GM19238 (cell line): ENCODE results near the gene TEKT5.

Source experiments
- DNase-seq: peaks from one replicate; pipeline ENCODE4 v3.0.0; 2011; ENCODE audit warnings: low spot score; ENCODE audit not compliant: insufficient read length

The TEKT5 gene

GRCh38 chr16:10611825-10612342 lies 82.8 kb downstream of the TEKT5 start:
- no peak for DNase-seq

- DNase-seq = no peak
Observed at GRCh38 chr16:10610499-10611184, 84.1 kb downstream of the TEKT5 start.

GRCh38 chr16:10609402-10609774 lies 85.3 kb downstream of the TEKT5 start:
- DNase-seq = no peak

- no peak for DNase-seq
Observed at GRCh38 chr16:10608687-10609401, 85.9 kb downstream of the TEKT5 start.

GRCh38 chr16:10607157-10607556 lies 87.6 kb downstream of the TEKT5 start:
- DNase-seq = no peak

GRCh38 chr16:10606607-10607006 lies 88.1 kb downstream of the TEKT5 start:
- DNase-seq = no peak

- no peak for DNase-seq
Observed at GRCh38 chr16:10605636-10606035, 89.1 kb downstream of the TEKT5 start.

- DNase-seq = no peak
Observed at GRCh38 chr16:10601444-10602408, 93.0 kb downstream of the TEKT5 start.

- DNase-seq = no peak
Observed at GRCh38 chr16:10600782-10601443, 93.8 kb downstream of the TEKT5 start.

GRCh38 chr16:10599626-10600025 lies 95.1 kb downstream of the TEKT5 start:
- DNase-seq = no peak

- no peak for DNase-seq
Observed at GRCh38 chr16:10598157-10598556, 96.6 kb downstream of the TEKT5 start.

GRCh38 chr16:10597187-10597601 lies 97.5 kb downstream of the TEKT5 start:
- no peak for DNase-seq

GRCh38 chr16:10594312-10594950 lies 100.3 kb downstream of the TEKT5 start:
- no peak for DNase-seq

- no peak for DNase-seq
Observed at GRCh38 chr16:10592611-10593010, 102.1 kb downstream of the TEKT5 start.

- DNase-seq = no peak
Observed at GRCh38 chr16:10590342-10590741, 104.4 kb downstream of the TEKT5 start.

- no peak for DNase-seq
Observed at GRCh38 chr16:10589109-10589508, 105.6 kb downstream of the TEKT5 start.

GRCh38 chr16:10587622-10588021 lies 107.1 kb downstream of the TEKT5 start:
- no peak for DNase-seq

GRCh38 chr16:10584981-10585438 lies 109.7 kb downstream of the TEKT5 start:
- no peak for DNase-seq

- DNase-seq = no peak
Observed at GRCh38 chr16:10583269-10583668, 111.5 kb downstream of the TEKT5 start.

GRCh38 chr16:10581507-10581906 lies 113.2 kb downstream of the TEKT5 start:
- no peak for DNase-seq

- no peak for DNase-seq
Observed at GRCh38 chr16:10580883-10581247, 113.9 kb downstream of the TEKT5 start.
